H1 (cell line): Measurements from ENCODE around the gene JUP. TPM values are rescaled to one million over a fixed set of nuclear protein-coding genes. Genes with fewer than 3 reads are reported as not detected.
A peak's percentile ranks its signal among the peaks of the same experiment; 100 is the strongest.

Source experiments
- CTCF ChIA-PET: fragments of 300-600 bp; sonication (Branson Sonifier 250); formaldehyde crosslinking; loops from one replicate; lab custom pipeline; 2021; ENCODE audit not compliant: partially characterized antibody; lab: Charles Lee
- POLR2A ChIA-PET: fragments of 300-600 bp; sonication (Branson Sonifier 250); formaldehyde crosslinking; loops from one replicate; lab custom pipeline; 2021; ENCODE audit warnings: inconsistent platforms; ENCODE audit not compliant: partially characterized antibody; lab: Charles Lee
- DNase-seq, 2 experiments: peaks; one replicate each; pipeline versions ENCODE4 v3.0.0 to v3.0.0-alpha.2; 2010 to 2022; ENCODE audit warnings: low spot score in 2 of 2, low read depth in 1 of 2, mixed read lengths in 1 of 2
- FAIRE-seq: peaks from 2 replicates; lab custom pipeline; 2011; peaks lifted over from hg19 to GRCh38; lab: Jason Lieb, UNC
- H2AFZ ChIP-seq: 2 replicates; pipeline ENCODE4 v1.8.1; 2012; ENCODE audit warnings: low read length, inconsistent platforms
- H2AK5ac ChIP-seq: 2 replicates; pipeline ENCODE4 v1.6.1; 2013; ENCODE audit warnings: low read depth, low read length
- H2BK120ac ChIP-seq: replicated peaks from 2 replicates; pipeline ENCODE3; 2013; ENCODE audit warnings: low read depth, low read length, inconsistent platforms
- H2BK12ac ChIP-seq: 2 replicates; pipeline ENCODE4 v1.6.1; 2013; ENCODE audit warnings: low read depth, low read length
- H2BK15ac ChIP-seq: 2 replicates; pipeline ENCODE4 v1.6.1; 2013; ENCODE audit warnings: low read length
- H2BK20ac ChIP-seq: 2 replicates; pipeline ENCODE4 v1.6.1; 2013; ENCODE audit warnings: low read length
- H2BK5ac ChIP-seq: 2 replicates; pipeline ENCODE4 v1.6.1; 2013; ENCODE audit warnings: low read depth, low read length
- H3K14ac ChIP-seq: 2 replicates; pipeline ENCODE4 v1.6.1; 2013; ENCODE audit warnings: inconsistent platforms; ENCODE audit not compliant: insufficient read length
- H3K18ac ChIP-seq: 2 replicates; pipeline ENCODE4 v1.6.1; 2013; ENCODE audit warnings: low read length; ENCODE audit errors: extremely low read depth
- H3K23ac ChIP-seq: 2 replicates; pipeline ENCODE4 v1.6.1; 2013; ENCODE audit warnings: inconsistent platforms; ENCODE audit not compliant: insufficient read length
- H3K23me2 ChIP-seq: 2 replicates; pipeline ENCODE4 v1.6.1; 2013; ENCODE audit warnings: low read depth, low read length
- H3K27ac ChIP-seq: 2 replicates; pipeline ENCODE4 v1.6.1; 2011; ENCODE audit warnings: low read depth, low read length, inconsistent platforms
- H3K27me3 ChIP-seq, 4 experiments: replicated peaks in 1 of 4; 1 replicate in 1 of 4; 2 replicates in 3 of 4; pipeline versions ENCODE4 v1.6.1 to v1.8.1; 2011 to 2013; ENCODE audit warnings: low read length in 3 of 4, mild to moderate bottlenecking in 3 of 4, inconsistent platforms in 2 of 4, mixed read lengths in 2 of 4, moderate library complexity in 1 of 4; ENCODE audit not compliant: control insufficient read depth in 3 of 4, insufficient read depth in 3 of 4; ENCODE audit errors: extremely low read depth in 1 of 4
- H3K36me3 ChIP-seq, 4 experiments: 2 replicates each; pipeline versions ENCODE4 v1.6.1 to v1.8.1; 2011 to 2013; ENCODE audit warnings: mild to moderate bottlenecking in 4 of 4, low read length in 3 of 4, moderate library complexity in 2 of 4, control low read depth in 1 of 4, inconsistent platforms in 1 of 4; ENCODE audit not compliant: insufficient read depth in 4 of 4, control insufficient read depth in 2 of 4
- H3K4ac ChIP-seq: replicated peaks from 2 replicates; pipeline ENCODE3; 2013; ENCODE audit warnings: low read length, low read depth, mixed read lengths, inconsistent platforms; ENCODE audit not compliant: insufficient read length
- H3K4me1 ChIP-seq, 4 experiments: replicated peaks in 1 of 4; 1 replicate in 1 of 4; 2 replicates in 3 of 4; pipeline versions ENCODE4 v1.6.1 to v1.8.1; 2011 to 2013; ENCODE audit warnings: low read length in 3 of 4, inconsistent platforms in 2 of 4, mixed read lengths in 1 of 4; ENCODE audit not compliant: insufficient read depth in 4 of 4, control insufficient read depth in 3 of 4
- H3K4me2 ChIP-seq, 2 experiments: 2 replicates each; pipeline versions ENCODE4 v1.6.1 to v1.8.1; 2011 to 2013; ENCODE audit warnings: low read depth in 2 of 2, low read length in 2 of 2, control low read depth in 1 of 2, inconsistent platforms in 1 of 2, mild to moderate bottlenecking in 1 of 2; ENCODE audit not compliant: insufficient read depth in 1 of 2
- H3K4me3 ChIP-seq, 4 experiments: fragments of 200-600, 300-600 bp in 1 of 4; sonication (generic), shearing (Covaris generic), sonication (Bioruptor Twin) in 1 of 4; 2 replicates each; pipeline versions ENCODE4 v1.5.1 to v1.8.1; 2011 to 2016; ENCODE audit warnings: low read length in 4 of 4, low read depth in 3 of 4, control low read depth in 2 of 4, inconsistent platforms in 2 of 4, mild to moderate bottlenecking in 2 of 4, mixed read lengths in 1 of 4, moderate library complexity in 1 of 4; ENCODE audit not compliant: insufficient read depth in 2 of 4; ENCODE audit errors: extremely low read depth in 1 of 4
- H3K56ac ChIP-seq: replicated peaks from 2 replicates; pipeline ENCODE3; 2013; ENCODE audit warnings: low read depth, mild to moderate bottlenecking, mixed read lengths, low read length, inconsistent platforms; ENCODE audit not compliant: insufficient read length
- H3K79me1 ChIP-seq: 2 replicates; pipeline ENCODE4 v1.6.1; 2013; ENCODE audit warnings: low read depth, low read length, control low read depth
- H3K79me2 ChIP-seq, 2 experiments: 2 replicates each; pipeline versions ENCODE4 v1.6.1 to v1.8.1; 2012 to 2013; ENCODE audit warnings: low read length in 2 of 2, mild to moderate bottlenecking in 2 of 2, inconsistent platforms in 1 of 2; ENCODE audit not compliant: insufficient read depth in 2 of 2, control insufficient read depth in 1 of 2
- H3K9ac ChIP-seq, 4 experiments: replicated peaks in 1 of 4; 1 replicate in 1 of 4; 2 replicates in 3 of 4; pipeline versions ENCODE4 v1.6.1 to v1.8.1; 2011 to 2013; ENCODE audit warnings: low read depth in 3 of 4, low read length in 3 of 4, control low read depth in 2 of 4, mild to moderate bottlenecking in 2 of 4, moderate library complexity in 2 of 4, inconsistent platforms in 1 of 4; ENCODE audit errors: extremely low read depth in 1 of 4
- H3K9me3 ChIP-seq, 2 experiments: 2 replicates each; pipeline versions ENCODE4 v1.6.1 to v1.8.1; 2012 to 2013; ENCODE audit warnings: mild to moderate bottlenecking in 2 of 2, moderate library complexity in 2 of 2, control low read depth in 1 of 2, inconsistent platforms in 1 of 2, low read depth in 1 of 2, low read length in 1 of 2, mixed read lengths in 1 of 2; ENCODE audit not compliant: insufficient read depth in 2 of 2
- H4K20me1 ChIP-seq, 2 experiments: replicated peaks in 1 of 2; 2 replicates each; pipeline versions ENCODE3 to v1.8.1; 2011 to 2013; ENCODE audit warnings: inconsistent platforms in 2 of 2, low read length in 2 of 2, mild to moderate bottlenecking in 1 of 2; ENCODE audit not compliant: insufficient read depth in 2 of 2, control insufficient read depth in 1 of 2
- H4K5ac ChIP-seq: 2 replicates; pipeline ENCODE4 v1.6.1; 2013; ENCODE audit warnings: low read length, low read depth, mixed read lengths, inconsistent platforms; ENCODE audit not compliant: insufficient read length
- H4K8ac ChIP-seq: 2 replicates; pipeline ENCODE4 v1.8.0; 2013; ENCODE audit warnings: mild to moderate bottlenecking, moderate library complexity, low read length, inconsistent platforms; ENCODE audit not compliant: insufficient read depth; ENCODE audit errors: extremely low read depth
- H4K91ac ChIP-seq: replicated peaks from 2 replicates; pipeline ENCODE3; 2013; ENCODE audit warnings: low read length, mixed read lengths, inconsistent platforms; ENCODE audit not compliant: insufficient read length
- BCL11A ChIP-seq, 2 experiments: IDR thresholded peaks; one replicate each; pipeline ENCODE4 v1.6.1; 2011; ENCODE audit warnings: low read depth in 2 of 2, low read length in 2 of 2, mild to moderate bottlenecking in 2 of 2
- JUND ChIP-seq: IDR thresholded peaks from 2 replicates; pipeline ENCODE4 v1.6.1; 2011; ENCODE audit warnings: mild to moderate bottlenecking, improper control_type of control experiment, low read length
- POLR2A ChIP-seq, 2 experiments: IDR thresholded peaks; 1 replicate in 1 of 2; 2 replicates in 1 of 2; pipeline ENCODE4 v1.6.1; 2011; ENCODE audit warnings: low read depth in 2 of 2, low read length in 2 of 2, mild to moderate bottlenecking in 2 of 2; ENCODE audit errors: control extremely low read depth in 1 of 2
- POLR2AphosphoS5 ChIP-seq: IDR thresholded peaks from 2 replicates; pipeline ENCODE4 v1.6.1; 2011; ENCODE audit warnings: low read depth, low read length
- SAP30 ChIP-seq: fragments of 300-600 bp; sonication (generic); IDR thresholded peaks from 2 replicates; pipeline ENCODE4 v1.7.1; 2012; ENCODE audit warnings: low read length, moderate library complexity, mild to moderate bottlenecking, inconsistent platforms; ENCODE audit not compliant: insufficient read depth, insufficient replicate concordance
- SIN3A ChIP-seq, 2 experiments: IDR thresholded peaks in 1 of 2; conservative IDR thresholded peaks in 1 of 2; 2 replicates each; pipeline ENCODE4 v1.6.1; 2011 to 2012; ENCODE audit warnings: low read length in 2 of 2, improper control_type of control experiment in 1 of 2, low read depth in 1 of 2, mild to moderate bottlenecking in 1 of 2
- TCF12 ChIP-seq: IDR thresholded peaks from 2 replicates; pipeline ENCODE4 v1.6.1; 2011; ENCODE audit warnings: low read depth, mild to moderate bottlenecking, low read length
- WGBS, 2 experiments: shearing (Covaris generic) in 1 of 2; methylation state at CpG; one replicate each; pipeline versions ENCODE4 v1.1.6 to v1.1.7; 2013 to 2015; ENCODE audit warnings: low lambda C conversion rate in 2 of 2, mixed read lengths in 2 of 2, inconsistent platforms in 1 of 2, low coverage in 1 of 2, missing lambda C conversion rate in 1 of 2; ENCODE audit not compliant: insufficient replicate concordance in 2 of 2, insufficient coverage in 1 of 2, insufficient read length in 1 of 2; ENCODE audit errors: extremely low coverage in 1 of 2, missing lambda C conversion rate in 1 of 2; 5-methylcytosine and 5-hydroxymethylcytosine counted together
- polyA plus RNA-seq, 7 experiments: library from polyadenylated mRNA; depleted of rRNA in 3 of 7; stranded (reverse) in 5 of 7; unstranded in 2 of 7; fragments of >200 nt in 5 of 7; fragments of 200-250 nt in 2 of 7; gene quantifications; 1 replicate in 5 of 7; 2 replicates in 1 of 7; 4 replicates in 1 of 7; pipeline versions ENCODE4 v1.2.1 to v1.2.3, GENCODE V29; 2011 to 2013; ENCODE audit warnings: missing spikeins in 2 of 7, mixed read lengths in 2 of 7
- total RNA-seq: library from RNA; stranded (reverse); fragmentation: NEBNext Ultra II Directional; extraction: Animal tissue kit (Norgen Biotek cat#: 25700); gene quantifications from 2 replicates; pipeline ENCODE4 v1.2.1, GENCODE V29; 2021

JUP gene
- total and polyA plus RNA-seq, 2 of the 8 experiments (the other 6 are each of a cell fraction or from before 2014, with no cell fraction given), result 62.8 to 102 TPM

- H3K79me2 ChIP-seq, result no peaks in the 10 kb centered on the region
- CTCF ChIA-PET, result interaction anchor here (0.8 to 10.9 kb wide), 30 partner anchors 8 to 1452 kb away, joined by 3 to 149 read pairs (median 6); partner anchors contain the start of genes DNAJC7, FKBP10, JUP and P3H4
Measured at GRCh38 chr17:41800601-41801373, 14.3 kb upstream of the JUP start.

More at GRCh38 chr17:41800601-41801373, 14.3 kb upstream of the JUP start:
- FAIRE-seq (peak; percentile 55), DNase-seq (peak; percentile 87 to 92)
- Histone ChIP-seq H3K27ac (0 out of 2 replicates have a peak overlapping the region, but pooled peaks have one; percentile 1), H3K4me2 (peak overlapping the region; percentile 58 to 71), H4K5ac (peak overlapping the region; percentile 65), H3K4me3 (peak overlapping the region; percentile 3 to 34 (median 14); a peak in 5 of 8 replicates), H3K27me3 (no peaks in the 10 kb centered on the region), H2BK20ac (no peak overlapping the region), H3K18ac (peak overlapping the region; percentile 68; the same call in 1 of the 2 replicates), H3K56ac (peak overlapping the region; percentile 47), H2AK5ac (peak overlapping the region; percentile 65; the same call in 1 of the 2 replicates), H4K91ac (peak overlapping the region; percentile 97), H3K23me2 (peaks cover 2% of the 10 kb centered on the region; the same call in 1 of the 2 replicates), H2AFZ (no peak overlapping the region), H2BK120ac (no peak overlapping the region), H3K9me3 (no peaks in the 10 kb centered on the region), H2BK15ac (peak overlapping the region; percentile 84; the same call in 1 of the 2 replicates), H3K36me3 (peaks cover 0 to 3% (median 0%) of the 10 kb centered on the region in 4 experiments; a peak in 1 of 8 replicates), H3K4ac (no peak overlapping the region), H2BK5ac (peak overlapping the region; percentile 10; the same call in 1 of the 2 replicates), H3K4me1 (peaks cover 5 to 15% (median 10%) of the 10 kb centered on the region in 4 experiments), H3K14ac (no peak overlapping the region), H3K79me1 (no peaks in the 10 kb centered on the region), H3K23ac (no peak overlapping the region), H2BK12ac (peak overlapping the region; percentile 60; the same call in 1 of the 2 replicates), H3K9ac (no peak overlapping the region), H4K8ac (peak overlapping the region; percentile 14; the same call in 1 of the 2 replicates), H4K20me1 (no peaks in the 10 kb centered on the region)
- peak; percentile 47 for TF ChIP-seq SAP30
- TF ChIP-seq SIN3A (conservative IDR thresholded peaks at IDR 0.05 in 1 of 2, IDR thresholded peaks at IDR 0.05 in 1 of 2; ENCODE audit: low read depth in 1 of 2, low read length in 2 of 2), result no peak
- peak in 1 of 2 experiments; percentile 39; a peak in 2 of 3 replicates for TF ChIP-seq POLR2A (IDR thresholded peaks at IDR 0.05; ENCODE audit: control extremely low read depth in 1 of 2, low read depth in 2 of 2, low read length in 2 of 2)
- peak; percentile 85 for TF ChIP-seq TCF12
- TF ChIP-seq POLR2AphosphoS5, result 0 out of 2 replicates have a peak, but pooled peaks have one; percentile 14
- TF ChIP-seq BCL11A (IDR thresholded peaks at IDR 0.05; ENCODE audit: low read depth in 2 of 2, low read length in 2 of 2), result no peak
- TF ChIP-seq JUND, result peak; percentile 64
- 21% methylated on average over 18 of the region's 18 CpGs; no CpG with 5 or more reads in 1 of the 2 experiments for WGBS, 2 experiments
- POLR2A ChIA-PET, result interaction anchor here (0.7 to 6.9 kb wide), 17 partner anchors 8 to 111 kb away, joined by 3 to 71 read pairs (median 5); partner anchors contain the start of genes EIF1, FKBP10, HAP1 and JUP
